ENCODE measurements around the gene ARHGAP29.

ARHGAP29 gene

DNA sequence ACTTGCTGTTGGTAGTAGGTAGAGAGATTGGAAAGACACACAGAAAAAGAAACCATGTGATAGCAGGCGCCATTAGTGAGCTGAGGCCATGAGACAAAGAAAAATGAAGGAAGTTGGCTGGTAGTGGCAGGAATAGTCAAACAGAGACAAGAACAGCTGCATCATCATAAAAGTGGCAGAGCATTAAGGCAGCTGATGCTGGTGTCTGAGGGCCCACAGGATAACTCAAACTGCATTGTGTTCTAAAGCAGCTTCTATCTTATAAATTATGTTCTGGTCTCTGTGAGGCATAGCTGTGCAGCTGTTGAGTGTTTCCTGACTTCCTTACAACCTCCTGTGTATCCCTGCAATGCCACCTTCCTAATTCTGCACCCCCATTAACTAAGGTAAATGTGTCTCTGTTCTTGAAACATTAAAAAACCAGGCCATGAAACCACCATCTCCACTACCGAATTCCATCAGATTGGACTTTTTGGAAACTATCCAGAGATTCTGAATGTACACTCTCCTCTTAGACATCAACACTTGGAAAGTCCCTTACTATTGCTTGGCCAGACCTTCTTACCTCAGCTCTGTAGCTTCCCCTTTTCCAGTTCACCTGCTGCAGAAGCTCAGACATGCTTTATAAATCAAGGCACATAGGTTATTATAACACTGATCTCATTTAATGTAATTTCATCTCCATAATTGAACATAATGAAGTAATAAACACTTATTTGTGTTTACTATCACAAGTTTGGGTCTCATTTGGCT, 23.4 kb upstream of the ARHGAP29 start:
- no peak for DNase-seq

DNA sequence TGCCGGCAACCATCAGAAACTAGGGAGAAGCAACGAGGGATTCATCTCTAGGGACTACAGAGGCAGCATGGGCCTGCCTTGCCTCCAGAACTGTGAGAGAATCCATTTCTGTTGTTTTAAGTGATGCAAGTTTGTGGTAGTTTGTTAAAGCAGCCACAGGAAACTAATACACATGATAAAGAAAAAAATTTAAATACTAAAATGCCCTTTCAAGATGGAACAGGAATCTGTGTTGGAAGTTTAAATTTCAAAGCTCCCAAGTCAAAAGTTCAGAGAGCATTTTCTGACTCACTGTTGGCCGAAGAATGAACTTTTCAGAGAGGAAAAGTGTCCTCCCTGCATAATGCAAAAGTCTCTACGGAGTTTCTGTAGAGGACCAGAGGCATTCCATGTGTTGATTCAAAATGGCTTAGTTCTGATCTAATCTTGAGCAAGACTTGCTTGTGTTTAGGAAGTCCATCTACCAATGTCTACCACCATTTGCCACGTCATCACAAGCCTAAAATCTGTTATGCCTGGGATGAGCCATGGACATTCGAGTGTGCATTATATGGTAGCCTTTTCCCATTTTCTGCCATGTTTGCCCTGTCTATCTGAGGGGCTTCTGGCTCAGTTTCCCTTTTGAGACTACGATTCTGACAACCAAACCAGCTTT, 22.4 kb upstream of the ARHGAP29 start:
- no peak for DNase-seq

DNA sequence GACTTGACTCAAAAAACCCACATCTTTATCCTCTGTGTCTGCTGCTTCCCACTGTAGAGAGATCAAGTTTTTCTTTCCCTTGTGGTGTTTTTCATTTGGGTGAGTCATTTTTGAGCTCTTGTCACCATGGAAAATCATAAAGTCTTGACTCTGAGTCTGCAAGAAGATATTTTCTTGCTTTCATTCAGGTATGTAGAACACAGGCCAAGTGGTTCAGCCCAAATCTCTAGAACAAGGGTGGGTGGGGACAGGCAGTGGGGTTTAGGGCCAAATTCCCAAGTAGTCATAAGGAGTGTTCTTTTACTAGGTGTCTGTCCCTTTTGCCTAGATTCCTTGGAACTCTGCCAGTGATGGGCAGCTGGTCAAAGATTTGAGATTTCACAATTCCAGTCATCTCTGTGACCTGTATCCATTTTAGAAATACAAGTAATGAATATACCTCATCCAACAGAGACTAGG, 21.5 kb upstream of the ARHGAP29 start:
- no peak for DNase-seq

DNA sequence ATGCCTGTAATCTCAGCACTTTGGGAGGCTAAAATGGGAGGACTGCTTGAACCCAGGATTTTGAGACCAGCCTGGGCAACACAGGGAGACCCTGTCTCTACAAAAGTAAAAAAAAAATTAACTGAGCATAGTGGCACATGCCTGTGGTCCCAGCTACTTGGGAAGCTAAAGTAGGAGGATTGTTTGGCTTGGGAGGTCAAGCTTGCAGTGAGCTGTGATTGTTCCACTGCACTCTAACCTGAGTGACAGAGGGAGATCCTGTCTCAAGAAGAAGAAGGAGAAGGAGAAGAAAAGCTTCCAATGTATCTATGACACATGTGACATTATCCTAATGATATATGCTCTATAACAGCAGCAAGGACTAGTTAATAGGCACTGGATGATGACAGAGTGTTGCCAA, 20.1 kb upstream of the ARHGAP29 start:
- no peak for DNase-seq

DNA sequence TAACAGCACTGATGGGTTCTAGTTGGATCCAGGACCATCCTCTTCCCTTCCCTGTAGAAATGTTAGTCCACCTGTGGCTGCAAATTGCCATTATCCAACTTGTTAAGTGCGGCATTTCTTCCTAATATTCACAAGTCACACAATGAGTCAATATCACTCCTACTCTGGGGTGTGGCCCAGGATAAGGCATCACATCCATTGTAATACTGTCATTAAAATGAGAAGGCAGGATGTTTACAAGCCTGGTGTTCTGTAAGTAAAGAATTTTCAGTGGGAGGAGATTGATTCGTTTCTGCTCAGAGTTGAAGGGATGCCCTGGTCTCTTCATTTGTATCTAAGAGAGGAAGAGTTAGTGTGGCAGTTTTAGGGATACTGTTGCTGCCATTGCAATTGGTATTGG, 18.1 kb upstream of the ARHGAP29 start:
- no peak for DNase-seq

DNA sequence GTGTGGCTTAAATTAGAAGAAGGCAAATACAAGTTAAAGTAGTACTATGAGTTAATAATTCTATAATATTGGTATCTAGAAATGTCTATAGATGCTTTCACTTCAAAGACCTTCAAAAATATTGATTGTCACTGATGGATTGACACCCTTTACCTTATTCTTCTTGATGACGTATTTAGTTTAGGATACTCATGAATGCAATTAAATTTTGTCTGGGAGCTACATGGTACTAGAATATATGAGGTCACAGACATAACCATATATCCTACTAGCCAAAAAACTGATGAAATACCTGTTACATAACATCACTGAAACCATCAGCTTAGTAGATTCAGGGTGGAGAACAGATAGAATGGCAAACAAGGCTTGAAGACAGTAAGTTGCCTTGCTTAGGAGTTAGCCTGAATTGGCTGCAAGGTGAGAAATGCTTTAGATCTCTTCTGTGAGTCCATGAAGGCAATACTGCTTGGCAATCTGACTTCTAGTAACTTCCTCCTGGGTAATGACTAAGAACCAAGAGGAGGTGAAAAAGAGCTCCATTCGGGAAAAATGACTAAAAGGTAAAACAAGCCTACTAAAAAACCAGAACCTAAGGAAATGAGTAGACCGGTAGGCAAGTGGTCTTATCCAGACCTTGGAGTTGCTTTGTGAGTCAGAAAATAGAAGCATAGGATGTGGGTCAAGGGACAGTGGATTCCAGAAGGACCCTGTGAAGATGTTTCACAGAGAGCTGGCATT, 16.9 kb upstream of the ARHGAP29 start:
- DNase-seq: no peak

DNA sequence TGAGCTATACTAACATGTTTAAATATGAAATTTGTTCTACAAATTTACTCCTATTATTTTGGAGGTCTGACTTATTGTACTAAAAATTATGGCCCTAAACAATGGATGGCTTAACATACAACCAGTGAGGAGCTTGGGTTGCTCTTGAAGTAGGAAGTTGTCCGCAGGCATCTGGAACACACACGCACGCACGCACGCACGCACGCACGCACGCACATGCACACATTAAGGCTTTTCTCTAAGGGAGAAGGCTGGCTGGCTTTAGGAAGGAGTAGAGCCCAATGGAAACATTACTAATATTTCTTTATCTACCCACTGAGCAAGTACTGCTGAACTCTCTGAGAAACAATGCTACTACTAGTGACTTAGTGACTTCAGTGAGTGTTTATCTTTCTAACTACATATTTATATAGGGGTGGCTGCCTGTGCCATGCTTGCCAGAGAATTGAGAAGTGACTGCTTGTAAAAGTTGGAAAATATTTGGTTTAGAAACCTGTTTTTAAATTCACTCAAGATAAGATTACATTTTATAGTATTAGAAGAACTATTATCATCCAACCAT, 16.2 kb upstream of the ARHGAP29 start:
- no peak for DNase-seq

DNA sequence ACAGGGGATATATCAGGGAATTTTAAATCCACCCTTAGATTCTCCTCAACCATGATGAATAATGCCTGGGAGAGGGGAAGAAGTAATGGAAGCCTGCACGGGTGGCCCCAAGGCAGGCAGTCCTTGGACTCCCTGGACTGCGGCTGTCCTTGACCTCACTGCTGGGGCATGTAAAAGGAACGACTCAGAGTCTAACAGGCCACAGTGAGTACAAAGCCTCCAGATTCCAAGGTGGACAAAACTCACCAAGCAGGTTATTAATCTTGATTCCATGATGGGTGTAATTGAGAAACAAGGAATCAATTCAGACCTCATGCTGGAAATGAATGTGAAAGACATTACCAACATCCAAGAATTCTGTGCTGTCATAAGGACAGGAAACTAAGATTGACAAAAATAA, 13.0 kb upstream of the ARHGAP29 start:
- no peak for DNase-seq

DNA sequence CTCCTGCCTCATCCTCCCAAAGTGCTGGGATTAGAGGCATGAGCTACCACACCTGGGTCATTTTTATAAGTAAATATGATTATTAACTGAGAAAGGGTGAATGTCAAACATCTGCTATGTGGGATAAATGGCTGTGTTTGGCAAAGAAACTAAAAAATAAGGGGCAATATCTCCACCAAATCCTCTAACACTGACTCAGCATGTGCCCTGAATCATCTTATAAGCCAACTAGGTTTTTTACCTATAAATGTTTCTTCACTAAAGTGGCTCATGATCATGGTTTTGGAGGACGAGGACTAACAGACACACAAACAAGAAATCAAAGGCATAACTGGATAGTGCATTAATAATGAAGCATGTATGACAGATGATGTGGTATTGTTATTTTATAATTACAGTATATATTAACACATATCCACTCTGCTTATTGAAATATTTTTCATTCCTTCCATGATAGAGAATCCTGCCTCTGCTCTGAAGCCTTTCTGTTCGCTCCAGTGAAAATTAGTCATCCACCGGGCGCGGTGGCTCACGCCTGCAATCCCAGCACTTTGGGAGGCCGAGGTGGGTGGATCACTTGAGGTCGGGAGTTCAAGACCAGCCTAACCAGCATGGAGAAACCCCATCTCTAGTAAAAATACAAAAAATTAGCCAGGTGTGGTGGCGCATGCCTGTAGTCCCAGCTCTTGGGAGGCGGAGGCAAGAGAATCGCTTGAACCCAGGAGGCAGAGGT, 11.7 kb upstream of the ARHGAP29 start:
- no peak for DNase-seq

DNA sequence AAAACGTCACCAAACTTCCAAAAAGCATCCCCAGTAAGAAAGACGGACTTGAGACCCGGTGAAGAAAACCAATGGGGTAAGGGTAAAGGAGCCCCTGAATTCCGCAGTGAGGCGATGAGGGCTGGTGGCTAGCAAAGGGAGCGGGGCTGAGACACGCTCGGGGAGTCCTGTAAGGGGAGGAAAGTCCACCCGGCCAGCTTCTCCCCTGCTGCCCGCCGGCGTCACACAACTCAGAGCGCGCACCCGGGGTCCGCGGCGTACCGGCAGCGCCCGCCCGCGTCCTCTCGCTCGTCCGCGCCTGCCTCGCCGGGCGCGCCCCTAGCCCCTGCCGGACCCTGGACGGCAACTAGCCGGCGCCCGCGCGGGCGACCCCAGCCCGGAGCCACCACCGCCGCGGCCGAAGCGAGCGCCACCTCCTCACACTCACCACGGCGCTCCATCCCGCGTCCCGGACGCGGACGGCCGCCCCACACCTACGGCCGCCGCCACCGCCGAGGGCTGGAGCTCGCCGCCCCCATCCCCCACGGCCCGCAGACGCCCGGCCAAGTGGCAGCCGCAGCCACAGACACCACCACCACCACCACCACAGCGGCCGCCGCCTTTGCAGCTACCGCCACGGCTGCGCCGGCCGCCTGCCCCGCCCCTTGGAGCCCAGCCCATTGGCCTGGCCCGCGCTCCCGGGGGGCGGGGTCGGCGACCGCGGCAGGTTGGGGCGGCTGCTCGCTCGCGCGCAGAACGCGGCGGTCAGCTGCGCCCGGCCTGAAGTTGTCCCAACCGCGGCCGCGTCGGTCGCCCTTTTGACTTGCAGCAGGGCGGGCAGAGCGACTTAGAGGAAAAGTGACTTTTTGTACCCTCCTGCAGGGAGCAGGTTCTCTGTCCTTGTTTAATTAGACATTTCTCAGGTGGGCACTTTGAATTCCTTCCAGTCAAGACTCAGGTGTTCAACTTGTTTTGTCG, 10.0 kb upstream of the ARHGAP29 start:
- no peak for DNase-seq

DNA sequence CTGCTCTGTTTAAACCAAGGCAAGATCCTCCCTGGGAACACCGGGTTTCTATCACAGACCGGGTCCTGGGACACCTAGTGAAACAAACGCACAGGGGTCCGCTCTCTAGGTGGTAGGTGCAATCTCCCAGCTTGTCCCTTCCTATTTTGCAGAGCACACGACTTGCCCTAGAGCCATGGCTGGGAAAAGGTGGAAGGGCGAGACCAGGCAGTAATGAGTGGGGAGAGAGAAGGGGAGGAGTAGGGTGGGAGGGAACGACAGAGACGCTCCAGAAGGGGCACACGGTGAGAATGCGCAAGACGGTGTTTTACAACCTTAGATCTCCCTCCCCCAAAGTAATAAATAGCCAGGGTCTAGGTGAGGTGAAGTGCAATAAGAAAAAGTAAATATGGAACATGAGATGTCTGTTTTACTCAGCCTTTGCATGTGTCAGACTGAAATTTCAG, 9.3 kb upstream of the ARHGAP29 start:
- DNase-seq: no peak

DNA sequence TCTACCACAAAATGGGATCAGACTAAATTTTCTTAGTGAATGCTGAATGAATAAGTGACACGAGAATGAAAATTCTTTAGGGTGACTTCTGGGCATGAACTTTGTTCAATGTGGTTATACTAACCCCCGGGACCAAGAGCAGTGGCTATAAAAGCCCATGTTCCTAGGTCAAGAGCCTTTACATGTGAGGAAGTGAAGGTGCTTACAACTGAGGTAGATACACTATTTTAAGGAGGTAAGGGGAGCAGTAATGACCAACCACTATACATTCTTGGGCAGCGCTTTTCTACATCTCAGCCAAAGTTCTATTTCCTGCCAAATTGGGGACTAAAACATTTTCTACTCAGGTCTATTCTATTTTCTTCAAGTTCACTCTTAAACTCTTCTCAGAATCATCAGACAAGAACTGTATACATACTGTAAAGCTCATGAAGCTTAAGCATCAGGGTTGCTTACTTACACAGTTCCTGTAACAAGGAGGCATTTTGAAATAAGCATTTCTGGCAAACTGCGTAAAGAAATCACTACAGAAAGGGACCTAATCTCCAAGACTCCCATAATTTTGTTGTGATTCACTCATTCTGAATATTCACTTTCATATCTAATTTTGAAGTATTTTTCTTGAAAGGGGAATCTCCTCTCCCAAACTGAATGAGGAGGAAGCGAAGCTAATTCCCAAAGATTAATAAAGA, 8.5 kb upstream of the ARHGAP29 start:
- DNase-seq: no peak

DNA sequence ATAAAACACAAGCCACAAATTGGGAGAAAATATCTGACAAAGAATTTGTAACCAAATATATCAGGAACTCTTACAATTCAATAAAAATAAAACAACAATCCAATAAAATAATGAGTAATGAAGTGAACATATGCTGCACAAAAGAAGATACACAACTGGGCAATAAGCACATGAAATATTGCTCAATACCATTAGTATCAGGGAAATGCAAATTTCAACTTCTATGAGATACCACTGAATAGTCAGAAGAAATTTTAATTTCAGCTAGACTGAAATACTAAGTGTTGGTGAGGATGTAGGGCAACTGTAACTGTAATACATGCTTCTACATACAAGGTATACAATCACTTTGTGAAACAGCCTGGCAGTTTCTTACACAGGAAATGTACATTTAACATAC, 7.4 kb upstream of the ARHGAP29 start:
- no peak for DNase-seq

DNA sequence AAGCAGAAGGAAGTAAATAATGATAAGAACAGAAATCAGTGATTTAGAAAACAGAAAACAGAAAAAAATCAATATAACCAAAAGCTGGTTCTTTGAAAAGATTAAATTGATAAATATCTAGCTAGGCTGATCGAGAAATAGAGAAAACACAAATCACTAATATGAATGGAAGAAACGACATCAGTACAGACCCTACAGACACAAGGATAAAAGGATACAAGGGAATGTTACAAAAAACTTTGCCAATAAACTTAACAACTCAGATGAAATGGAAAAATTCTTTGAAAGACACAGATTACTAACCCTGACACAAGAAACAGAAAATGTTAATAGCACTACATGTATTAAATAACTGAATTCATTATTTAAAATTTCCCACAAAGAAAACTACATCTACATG, 6.3 kb upstream of the ARHGAP29 start:
- no peak for DNase-seq

DNA sequence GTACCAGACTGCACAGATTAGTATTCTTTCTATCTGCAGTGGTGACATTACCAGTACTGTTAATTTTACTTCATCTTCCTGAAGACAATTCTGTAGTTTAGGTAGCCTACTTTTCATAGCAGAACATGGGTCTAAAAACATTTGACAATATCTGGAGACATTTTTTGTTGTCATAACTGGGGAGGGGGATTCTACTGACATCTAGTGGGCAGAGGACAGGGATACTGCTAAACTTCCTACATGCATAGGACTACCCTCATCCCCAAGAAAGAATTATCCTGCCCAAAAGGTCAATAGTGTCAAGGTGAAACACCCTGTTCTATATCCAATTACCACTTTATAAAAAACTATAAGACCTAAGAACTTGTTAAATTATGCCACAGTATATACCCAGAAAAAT, 3.4 kb upstream of the ARHGAP29 start:
- DNase-seq: no peak

DNA sequence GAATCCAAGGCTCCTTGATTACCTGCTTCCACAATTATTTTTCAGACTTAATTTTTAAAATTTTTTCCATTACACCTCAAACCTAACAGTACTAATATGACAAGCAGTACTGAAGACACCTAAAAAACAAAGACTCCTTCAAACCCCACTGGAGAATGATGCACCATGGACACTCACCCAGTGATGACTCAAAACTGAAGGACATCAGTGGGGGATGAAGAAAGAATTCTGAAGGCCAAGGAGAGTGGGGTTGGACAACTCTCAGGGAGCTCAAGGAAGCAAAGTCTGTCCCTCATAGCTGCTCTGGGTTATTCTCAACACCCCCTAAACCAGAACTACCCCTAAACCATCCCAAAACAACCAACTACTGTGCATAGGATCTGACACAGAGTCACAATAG, 2.4 kb upstream of the ARHGAP29 start:
- no peak for DNase-seq

DNA sequence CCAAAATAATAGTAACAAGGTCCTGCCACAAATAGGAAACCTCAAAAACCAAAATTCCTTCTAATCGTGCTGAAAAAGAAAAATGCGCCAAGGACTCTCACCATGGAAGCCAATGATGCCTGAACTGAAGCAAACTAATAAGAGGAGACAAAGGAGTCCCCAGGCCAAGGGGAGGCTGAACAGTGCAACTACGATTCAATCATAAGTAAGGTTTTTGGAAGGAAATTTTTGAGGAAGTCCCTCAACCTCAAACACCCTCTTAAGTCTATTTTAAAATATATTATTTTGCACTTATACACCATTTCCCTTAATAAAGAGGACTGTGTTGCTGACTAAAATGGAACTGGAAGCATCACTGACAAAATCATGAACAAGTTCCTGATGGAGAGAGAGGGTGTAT, 1.7 kb upstream of the ARHGAP29 start:
- DNase-seq: no peak

DNA sequence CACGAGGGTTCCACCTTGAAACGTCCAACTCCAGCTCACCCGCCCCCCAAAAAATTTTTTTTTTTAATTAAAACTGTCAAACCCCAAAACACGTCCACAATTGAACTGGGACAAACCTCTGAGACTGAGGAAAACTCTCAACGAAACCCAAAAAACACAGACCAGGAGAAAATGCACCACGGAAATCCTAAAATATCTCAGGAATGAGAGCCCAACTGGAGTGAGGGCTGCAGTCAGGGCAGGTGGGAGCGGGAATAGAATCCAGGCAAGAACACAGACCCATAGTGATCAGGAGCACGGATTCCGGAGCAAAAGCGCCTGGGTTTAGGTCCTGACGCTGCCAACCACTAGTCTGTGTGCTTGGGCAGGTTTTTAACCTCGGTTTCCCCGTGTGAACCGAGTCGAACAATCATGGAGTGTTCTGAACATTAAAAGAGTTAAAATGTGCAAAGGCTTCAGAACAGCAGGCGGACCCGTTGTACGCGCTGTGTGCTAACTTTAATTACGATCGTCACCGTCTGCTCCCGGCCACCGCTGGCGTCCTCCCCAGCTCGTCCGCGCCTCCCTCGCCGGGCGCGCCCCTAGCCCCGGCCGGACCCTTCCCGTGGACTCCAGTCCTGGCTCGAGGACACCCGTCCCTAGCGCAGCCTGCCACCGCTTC, 624 bp downstream of the ARHGAP29 start:
- DNase-seq: no peak

DNA sequence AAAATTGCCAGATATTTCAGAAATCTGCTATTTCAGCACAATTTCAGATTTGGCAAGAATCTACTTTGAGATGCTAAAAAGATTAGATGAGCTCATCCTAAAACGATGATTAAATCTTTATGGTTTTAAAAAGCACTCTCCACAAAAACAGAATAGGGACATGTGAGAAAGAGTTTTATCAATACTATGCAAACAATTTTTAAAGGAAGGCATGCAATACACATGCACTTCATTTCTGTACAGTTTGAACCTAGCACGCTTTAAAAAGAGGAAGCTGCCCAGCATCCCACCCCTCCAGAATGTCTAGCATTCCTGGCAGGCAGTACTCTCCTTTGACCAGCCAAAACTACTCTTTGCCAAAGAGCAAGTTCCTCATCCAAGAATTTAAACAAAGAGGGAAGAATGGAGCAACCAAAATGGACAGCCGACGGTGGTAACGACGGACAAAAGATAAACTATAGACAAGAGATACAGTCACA, 1.3 kb downstream of the ARHGAP29 start:
- DNase-seq: no peak
